ENCODE measurements around the gene ZNF407.

The ZNF407 gene

GRCh38 chr18:74949611-74950010 lies 351.9 kb downstream of the ZNF407 start:
- H3K4me3 ChIP-seq (ENCODE audit: insufficient read depth, low read length, poor library complexity, severe bottlenecking): no peak overlapping the region
- H3K27ac ChIP-seq (ENCODE audit: low read depth, low read length): no peak overlapping the region
- no peaks in the 10 kb centered on the region for H3K79me2 ChIP-seq (ENCODE audit: insufficient read depth, low read length)
- no peak for TF ChIP-seq EZH2phosphoT487 (conservative IDR thresholded peaks at IDR 0.05; ENCODE audit: low read length)
- no peak for TF ChIP-seq CTCF (IDR thresholded peaks at IDR 0.05; ENCODE audit: insufficient read depth, low read length, poor library complexity, severe bottlenecking)
- no peak overlapping the region for H2AFZ ChIP-seq (ENCODE audit: low read depth, low read length, severe bottlenecking)
- H3F3A ChIP-seq (ENCODE audit: insufficient read depth): no peaks in the 10 kb centered on the region
- H3K9ac ChIP-seq (ENCODE audit: low read length): no peak overlapping the region
- H4K20me1 ChIP-seq (ENCODE audit: low read depth, low read length): no peaks in the 10 kb centered on the region; the same call in 1 of the 2 replicates
- H3K27me3 ChIP-seq (ENCODE audit: low read length): no peaks in the 10 kb centered on the region
- H3K9me2 ChIP-seq (replicated peaks; ENCODE audit: insufficient read depth, low read length): no peaks in the 10 kb centered on the region
- H3K4me2 ChIP-seq (ENCODE audit: low read depth, low read length, poor library complexity, severe bottlenecking): no peak overlapping the region
- no peaks in the 10 kb centered on the region for H3K9me3 ChIP-seq (ENCODE audit: insufficient read depth, low read length)
- H3K36me3 ChIP-seq (ENCODE audit: low read length): no peaks in the 10 kb centered on the region

- H3K9ac ChIP-seq (ENCODE audit: low read length): no peak overlapping the region
- H3K9me2 ChIP-seq (replicated peaks; ENCODE audit: insufficient read depth, low read length): no peaks in the 10 kb centered on the region
- TF ChIP-seq CTCF (IDR thresholded peaks at IDR 0.05; ENCODE audit: insufficient read depth, low read length, poor library complexity, severe bottlenecking): no peak
- no peak for TF ChIP-seq EZH2phosphoT487 (conservative IDR thresholded peaks at IDR 0.05; ENCODE audit: low read length)
- H3K27me3 ChIP-seq (ENCODE audit: low read length): no peaks in the 10 kb centered on the region
- H3K9me3 ChIP-seq (ENCODE audit: insufficient read depth, low read length): no peaks in the 10 kb centered on the region
- H3K27ac ChIP-seq (ENCODE audit: low read depth, low read length): no peak overlapping the region
- no peaks in the 10 kb centered on the region for H3K79me2 ChIP-seq (ENCODE audit: insufficient read depth, low read length)
- H3K4me2 ChIP-seq (ENCODE audit: low read depth, low read length, poor library complexity, severe bottlenecking): no peak overlapping the region
- no peaks in the 10 kb centered on the region for H3F3A ChIP-seq (ENCODE audit: insufficient read depth)
- H3K4me3 ChIP-seq (ENCODE audit: insufficient read depth, low read length, poor library complexity, severe bottlenecking): no peak overlapping the region
- no peaks in the 10 kb centered on the region; the same call in 1 of the 2 replicates for H4K20me1 ChIP-seq (ENCODE audit: low read depth, low read length)
- no peak overlapping the region for H2AFZ ChIP-seq (ENCODE audit: low read depth, low read length, severe bottlenecking)
- H3K36me3 ChIP-seq (ENCODE audit: low read length): no peaks in the 10 kb centered on the region
These were observed 352.8 kb downstream of the ZNF407 start for GRCh38 chr18:74950479-74950878.

GRCh38 chr18:74951165-74951760 lies 353.6 kb downstream of the ZNF407 start:
- H3K9me2 ChIP-seq (replicated peaks; ENCODE audit: insufficient read depth, low read length): no peaks in the 10 kb centered on the region
- H3K27ac ChIP-seq (ENCODE audit: low read depth, low read length): no peak overlapping the region
- TF ChIP-seq CTCF (IDR thresholded peaks at IDR 0.05; ENCODE audit: insufficient read depth, low read length, poor library complexity, severe bottlenecking): no peak
- TF ChIP-seq EZH2phosphoT487 (conservative IDR thresholded peaks at IDR 0.05; ENCODE audit: low read length): no peak
- no peaks in the 10 kb centered on the region; the same call in 1 of the 2 replicates for H4K20me1 ChIP-seq (ENCODE audit: low read depth, low read length)
- no peaks in the 10 kb centered on the region for H3F3A ChIP-seq (ENCODE audit: insufficient read depth)
- no peak overlapping the region for H3K4me3 ChIP-seq (ENCODE audit: insufficient read depth, low read length, poor library complexity, severe bottlenecking)
- H3K27me3 ChIP-seq (ENCODE audit: low read length): no peaks in the 10 kb centered on the region
- H2AFZ ChIP-seq (ENCODE audit: low read depth, low read length, severe bottlenecking): no peak overlapping the region
- H3K9ac ChIP-seq (ENCODE audit: low read length): no peak overlapping the region
- H3K9me3 ChIP-seq (ENCODE audit: insufficient read depth, low read length): no peaks in the 10 kb centered on the region
- H3K36me3 ChIP-seq (ENCODE audit: low read length): no peaks in the 10 kb centered on the region
- H3K79me2 ChIP-seq (ENCODE audit: insufficient read depth, low read length): no peaks in the 10 kb centered on the region
- no peak overlapping the region for H3K4me2 ChIP-seq (ENCODE audit: low read depth, low read length, poor library complexity, severe bottlenecking)
